ENCODE measurements around the gene MUCL3.

- TF ChIP-seq CTCF (IDR thresholded peaks at IDR 0.05) (no peak), EZH2 (IDR thresholded peaks at IDR 0.05; ENCODE audit: borderline replicate concordance, insufficient read depth, low read depth, low read length, poor library complexity, severe bottlenecking) (no peak)
These were observed 16.9 kb downstream of the MUCL3 start for GRCh38 chr6:30957716-30958115.
